IMR-90 (cell line): ENCODE results near the gene TBL3. TPM values are rescaled to one million over a fixed set of nuclear protein-coding genes. Genes with fewer than 3 reads are reported as not detected.
A peak's percentile ranks its signal among the peaks of the same experiment; 100 is the strongest.

Source experiments
- ATAC-seq: fragments of 200-7000 bp; cut with Tn5 transposase; 2 replicates; pipeline ENCODE4 v1.9.1; 2020; ENCODE audit warnings: low read depth, mild to moderate bottlenecking, moderate library complexity
- BruUV-seq: library from RNA; stranded (reverse); fragments of 400-500 nt; replicated peaks from 2 replicates; lab custom pipeline; 2021; lab: Mats Ljungman, UMichigan
- CTCF ChIA-PET: fragments of 300-600 bp; formaldehyde crosslinking; extraction: SDS; loops from one replicate; lab custom pipeline; 2021; ENCODE audit warnings: antibody characterized with exemption; lab: Yijun Ruan, JAX
- POLR2A ChIA-PET: fragments of 300-600 bp; sonication (Branson Sonifier 250); formaldehyde crosslinking; loops from one replicate; lab custom pipeline; 2022; ENCODE audit warnings: antibody characterized with exemption; ENCODE audit not compliant: unreplicated experiment; lab: Charles Lee
- DNase-seq: peaks from one replicate; pipeline ENCODE4 v3.0.0; 2013
- H2AFZ ChIP-seq: replicated peaks from 2 replicates; pipeline ENCODE3; 2013; ENCODE audit warnings: low read length, mild to moderate bottlenecking; ENCODE audit not compliant: poor library complexity
- H2AK5ac ChIP-seq: 2 replicates; pipeline ENCODE4 v1.6.1; 2013; ENCODE audit warnings: low read depth, low read length, inconsistent platforms
- H2AK9ac ChIP-seq: replicated peaks from 2 replicates; pipeline ENCODE3; 2013; ENCODE audit warnings: mild to moderate bottlenecking, low read depth, low read length, moderate library complexity; ENCODE audit not compliant: poor library complexity
- H2BK120ac ChIP-seq: 2 replicates; pipeline ENCODE4 v1.6.1; 2013; ENCODE audit warnings: low read depth, low read length, inconsistent platforms
- H2BK15ac ChIP-seq: 3 replicates; pipeline ENCODE4 v1.6.1; 2013; ENCODE audit warnings: low read depth, low read length, inconsistent platforms
- H2BK20ac ChIP-seq: 2 replicates; pipeline ENCODE4 v1.6.1; 2013; ENCODE audit warnings: low read depth, mild to moderate bottlenecking, inconsistent platforms, low read length, moderate library complexity
- H2BK5ac ChIP-seq: 2 replicates; pipeline ENCODE4 v1.6.1; 2013; ENCODE audit warnings: mild to moderate bottlenecking, low read depth, low read length, inconsistent platforms; ENCODE audit not compliant: poor library complexity, severe bottlenecking
- H3K14ac ChIP-seq: replicated peaks from 2 replicates; pipeline ENCODE4 v1.6.1; 2013; ENCODE audit warnings: low read depth, low read length, inconsistent platforms
- H3K18ac ChIP-seq: 2 replicates; pipeline ENCODE4 v1.6.1; 2013; ENCODE audit warnings: low read depth, low read length, control low read depth
- H3K23ac ChIP-seq: 2 replicates; pipeline ENCODE4 v1.6.1; 2013; ENCODE audit warnings: low read depth, low read length, inconsistent platforms
- H3K27ac ChIP-seq: 2 replicates; pipeline ENCODE4 v1.5.1; 2013; ENCODE audit warnings: mild to moderate bottlenecking, control low read depth, low read length; ENCODE audit not compliant: insufficient read depth
- H3K27me3 ChIP-seq: 2 replicates; pipeline ENCODE4 v1.6.1; 2013; ENCODE audit warnings: low read length; ENCODE audit not compliant: control insufficient read depth, insufficient read depth
- H3K36me3 ChIP-seq: 2 replicates; pipeline ENCODE4 v1.6.1; 2013; ENCODE audit warnings: low read length, mixed read lengths; ENCODE audit not compliant: control insufficient read depth, insufficient read depth
- H3K4ac ChIP-seq: 2 replicates; pipeline ENCODE4 v1.6.1; 2013; ENCODE audit warnings: low read depth, low read length, inconsistent platforms
- H3K4me1 ChIP-seq: 2 replicates; pipeline ENCODE4 v1.6.1; 2013; ENCODE audit warnings: low read length, mixed read lengths; ENCODE audit not compliant: control insufficient read depth, insufficient read depth
- H3K4me2 ChIP-seq: 2 replicates; pipeline ENCODE4 v1.6.1; 2013; ENCODE audit warnings: low read depth, mild to moderate bottlenecking, control low read depth, low read length, moderate library complexity
- H3K4me3 ChIP-seq: 2 replicates; pipeline ENCODE4 v1.5.1; 2013; ENCODE audit warnings: low read depth, mild to moderate bottlenecking, control low read depth, low read length, moderate library complexity; ENCODE audit not compliant: insufficient read depth
- H3K56ac ChIP-seq: 2 replicates; pipeline ENCODE4 v1.6.1; 2013; ENCODE audit warnings: low read length, inconsistent platforms; ENCODE audit not compliant: insufficient read depth; ENCODE audit errors: extremely low read depth
- H3K79me1 ChIP-seq, 2 experiments: 2 replicates each; pipeline ENCODE4 v1.6.1; 2013; ENCODE audit warnings: low read length in 2 of 2, inconsistent platforms in 1 of 2, low read depth in 1 of 2
- H3K9ac ChIP-seq: 2 replicates; pipeline ENCODE4 v1.6.1; 2013; ENCODE audit warnings: low read depth, low read length, control low read depth
- H3K9me1 ChIP-seq: 2 replicates; pipeline ENCODE4 v1.6.1; 2013; ENCODE audit warnings: low read length, inconsistent platforms; ENCODE audit not compliant: insufficient read depth
- H3K9me3 ChIP-seq: 2 replicates; pipeline ENCODE4 v1.6.1; 2013; ENCODE audit warnings: low read length; ENCODE audit not compliant: control insufficient read depth, insufficient read depth
- H4K20me1 ChIP-seq: 2 replicates; pipeline ENCODE4 v1.6.1; 2013; ENCODE audit warnings: low read length, inconsistent platforms; ENCODE audit not compliant: insufficient read depth
- H4K5ac ChIP-seq: 2 replicates; pipeline ENCODE4 v1.6.1; 2013; ENCODE audit warnings: mild to moderate bottlenecking, low read depth, low read length, control low read depth
- H4K8ac ChIP-seq, 2 experiments: 2 replicates each; pipeline ENCODE4 v1.6.1; 2013; ENCODE audit warnings: low read depth in 2 of 2, low read length in 2 of 2, control low read depth in 1 of 2, inconsistent platforms in 1 of 2
- H4K91ac ChIP-seq: 2 replicates; pipeline ENCODE4 v1.6.1; 2013; ENCODE audit warnings: low read depth, low read length, inconsistent platforms; ENCODE audit not compliant: insufficient read depth
- CEBPB ChIP-seq: IDR thresholded peaks from 2 replicates; pipeline ENCODE4 v1.6.1; 2012; ENCODE audit warnings: low read depth, low read length, improper control_type of control experiment
- FOS ChIP-seq: fragments of 150-350 bp; IDR thresholded peaks from 2 replicates; pipeline ENCODE4 v1.6.1; 2016; ENCODE audit warnings: low read depth, low read length
- MAZ ChIP-seq: IDR thresholded peaks from 2 replicates; pipeline ENCODE4 v1.6.1; 2012; ENCODE audit warnings: low read depth, mild to moderate bottlenecking, low read length, improper control_type of control experiment, moderate library complexity, borderline replicate concordance
- RAD21 ChIP-seq: IDR thresholded peaks from 2 replicates; pipeline ENCODE4 v1.6.1; 2012; ENCODE audit warnings: low read length, improper control_type of control experiment
- RFX5 ChIP-seq: IDR thresholded peaks from 2 replicates; pipeline ENCODE4 v1.8.0; 2012; ENCODE audit warnings: low read depth, mild to moderate bottlenecking, low read length, moderate library complexity
- WGBS, 2 experiments: methylation state at CpG; one replicate each; pipeline versions ENCODE4 v1.1.5 to v1.1.7; 2013; ENCODE audit warnings: missing lambda C conversion rate in 2 of 2; ENCODE audit not compliant: insufficient read length in 1 of 2; ENCODE audit errors: extremely low coverage in 2 of 2; 5-methylcytosine and 5-hydroxymethylcytosine counted together
- dilution Hi-C: fragments of 300-500 bp; cut with HindIII; formaldehyde crosslinking; loops from one replicate; pipeline ENCODE4 v1.14.3; 2018; ENCODE audit warnings: low sequenced_read_pairs; ENCODE audit not compliant: unreplicated experiment
- in situ Hi-C: fragments of 300-500 bp; cut with MboI; formaldehyde crosslinking; loops from 3 replicates; pipeline ENCODE4 v1.14.3; 2019; ENCODE audit warnings: low sequenced_read_pairs, inconsistent platforms, mixed read lengths
- intact Hi-C: fragments of 100-400 bp; cut with micrococcal nuclease; formaldehyde crosslinking; loops from 2 replicates; pipeline ENCODE4 v1.10.0; 2022
- polyA plus RNA-seq, 3 experiments: library from polyadenylated mRNA; depleted of rRNA; stranded (reverse); fragments of >200 nt; gene quantifications; 2 replicates each; pipeline ENCODE4 v1.2.3, GENCODE V29; 2012; ENCODE audit warnings: low replicate concordance in 1 of 3
- total RNA-seq: library from RNA; depleted of rRNA; stranded (reverse); fragments of >200 nt; gene quantifications from 2 replicates; pipeline ENCODE4 v1.2.3, GENCODE V29; 2012
- TF ChIP-seq, protein P1 (sequence below): fragments of 150-350 bp; IDR thresholded peaks from 2 replicates; pipeline ENCODE4 v1.6.1; 2017; ENCODE audit warnings: mild to moderate bottlenecking, antibody characterized with exemption, low read length, low read depth
- TF ChIP-seq, protein P2 (sequence below): fragments of 150-350 bp; IDR thresholded peaks from 2 replicates; pipeline ENCODE4 v1.6.1; 2016; ENCODE audit warnings: low read depth, mild to moderate bottlenecking, low read length, moderate library complexity, borderline replicate concordance

TBL3 gene
- total and polyA plus RNA-seq, 2 of the 4 experiments (the other 2 are of a cell fraction) = 38.5 to 60.8 TPM

DNA sequence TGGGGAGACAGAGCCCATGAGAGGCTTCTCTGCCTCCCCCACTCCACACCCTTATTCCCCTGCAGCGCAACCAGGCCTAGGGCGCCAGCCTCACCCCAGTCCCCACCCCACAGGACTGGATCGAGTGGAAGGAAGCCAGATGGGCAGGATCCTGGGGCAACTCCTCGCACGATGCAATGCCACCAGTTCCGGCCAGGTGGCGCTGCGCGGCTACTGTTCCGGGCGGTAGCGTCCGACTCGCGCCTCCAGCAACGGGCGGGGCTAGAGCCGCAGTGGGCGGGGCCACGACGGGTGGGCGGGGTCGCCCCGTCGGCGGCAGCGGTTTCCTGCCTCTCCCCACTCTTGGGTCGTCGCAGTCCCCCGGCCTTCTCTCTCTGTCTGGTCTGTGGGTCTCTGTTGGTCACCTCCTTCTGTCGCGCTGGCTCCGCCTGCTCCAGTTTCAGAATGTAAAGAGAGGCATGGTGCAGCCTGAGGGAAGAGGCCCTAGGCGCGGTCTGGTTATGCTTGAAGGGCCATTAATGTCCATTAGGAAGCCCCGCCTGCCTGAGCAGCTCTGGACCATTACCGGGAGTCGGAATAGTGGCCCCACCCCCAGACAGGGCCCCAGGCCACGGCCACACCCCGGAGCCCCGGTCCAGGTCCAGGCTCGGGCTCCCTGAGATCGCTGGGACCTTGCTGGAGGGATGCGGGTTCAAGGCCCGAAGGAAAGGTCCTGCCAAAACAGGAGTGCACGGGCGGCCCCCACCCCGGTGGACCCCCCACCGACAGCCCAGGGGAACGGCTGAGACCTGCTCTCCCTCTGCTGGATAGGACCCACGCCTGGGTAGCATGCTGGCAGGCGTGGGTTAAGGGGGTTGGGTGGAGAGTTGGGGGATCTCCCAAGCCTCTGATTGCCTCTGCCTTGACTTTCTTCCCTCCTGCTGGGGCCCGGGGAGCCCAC is 51.5 kb downstream of the TBL3 start (continued):
- peak; percentile 98 for TF ChIP-seq RAD21
- TF ChIP-seq CEBPB = no peak

GRCh38 chr16:2024032-2024420 is 52.2 kb downstream of the TBL3 start:
- Histone ChIP-seq H3K18ac (no peak overlapping the region), H2BK120ac (peak overlapping the region; percentile 2; the same call in 1 of the 2 replicates), H3K27me3 (peaks cover 17% of the 10 kb centered on the region; the same call in 1 of the 2 replicates), H3K4ac (peak overlapping the region; percentile 95), H3K23ac (no peak overlapping the region), H3K56ac (no peak overlapping the region), H4K5ac (no peak overlapping the region), H2BK15ac (no peak overlapping the region; the same call in 2 of the 3 replicates), H3K4me3 (no peak overlapping the region), H2AK5ac (peak overlapping the region; percentile 57), H4K20me1 (peaks cover 13% of the 10 kb centered on the region), H3K14ac (no peak overlapping the region), H2AFZ (peak overlapping the region; percentile 27), H4K91ac (peak overlapping the region; percentile 96; the same call in 1 of the 2 replicates), H3K36me3 (peaks cover 2% of the 10 kb centered on the region; the same call in 1 of the 2 replicates), H3K4me1 (peaks cover 20% of the 10 kb centered on the region), H3K9me3 (no peaks in the 10 kb centered on the region), H3K79me1 (peaks cover 6 to 25% of the 10 kb centered on the region in 2 experiments), H2BK20ac (peak overlapping the region; percentile 65; the same call in 1 of the 2 replicates), H2AK9ac (peak overlapping the region; percentile 82), H3K9me1 (peaks cover 9% of the 10 kb centered on the region), H4K8ac (peak overlapping the region; percentile 89 to 96; a peak in 2 of 4 replicates), H3K9ac (no peak overlapping the region), H2BK5ac (no peak overlapping the region), H3K4me2 (no peak overlapping the region), H3K27ac (no peak overlapping the region)
- WGBS, 2 experiments = 90% methylated on average over 7 of the region's 12 CpGs; no CpG with 5 or more reads in 1 of the 2 experiments
- no peak for DNase-seq
- ChIA-PET POLR2A (interaction anchor here (0.9 kb wide), 1 partner anchor 131 kb away, joined by 4 read pairs; the partner anchor contains the start of gene TRAF7), CTCF (no interaction called here)
- TF ChIP-seq, protein P1, sequence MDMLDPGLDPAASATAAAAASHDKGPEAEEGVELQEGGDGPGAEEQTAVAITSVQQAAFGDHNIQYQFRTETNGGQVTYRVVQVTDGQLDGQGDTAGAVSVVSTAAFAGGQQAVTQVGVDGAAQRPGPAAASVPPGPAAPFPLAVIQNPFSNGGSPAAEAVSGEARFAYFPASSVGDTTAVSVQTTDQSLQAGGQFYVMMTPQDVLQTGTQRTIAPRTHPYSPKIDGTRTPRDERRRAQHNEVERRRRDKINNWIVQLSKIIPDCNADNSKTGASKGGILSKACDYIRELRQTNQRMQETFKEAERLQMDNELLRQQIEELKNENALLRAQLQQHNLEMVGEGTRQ = no peak
- TF ChIP-seq MAZ = no peak
- no peak for TF ChIP-seq RFX5
- no peak for TF ChIP-seq FOS
- TF ChIP-seq, protein P2, sequence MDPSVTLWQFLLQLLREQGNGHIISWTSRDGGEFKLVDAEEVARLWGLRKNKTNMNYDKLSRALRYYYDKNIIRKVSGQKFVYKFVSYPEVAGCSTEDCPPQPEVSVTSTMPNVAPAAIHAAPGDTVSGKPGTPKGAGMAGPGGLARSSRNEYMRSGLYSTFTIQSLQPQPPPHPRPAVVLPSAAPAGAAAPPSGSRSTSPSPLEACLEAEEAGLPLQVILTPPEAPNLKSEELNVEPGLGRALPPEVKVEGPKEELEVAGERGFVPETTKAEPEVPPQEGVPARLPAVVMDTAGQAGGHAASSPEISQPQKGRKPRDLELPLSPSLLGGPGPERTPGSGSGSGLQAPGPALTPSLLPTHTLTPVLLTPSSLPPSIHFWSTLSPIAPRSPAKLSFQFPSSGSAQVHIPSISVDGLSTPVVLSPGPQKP = no peak
- ATAC-seq = no peak
- intact Hi-C loops = no loop called here
- BruUV-seq = no TSS peak
- in situ Hi-C loops = loop anchor here (5.0 kb wide), 1 partner anchor 118 kb away; no protein-coding TSS in a partner anchor
- dilution Hi-C loops = no loop called here
